ENCODE data around the gene COL9A1.

DNA sequence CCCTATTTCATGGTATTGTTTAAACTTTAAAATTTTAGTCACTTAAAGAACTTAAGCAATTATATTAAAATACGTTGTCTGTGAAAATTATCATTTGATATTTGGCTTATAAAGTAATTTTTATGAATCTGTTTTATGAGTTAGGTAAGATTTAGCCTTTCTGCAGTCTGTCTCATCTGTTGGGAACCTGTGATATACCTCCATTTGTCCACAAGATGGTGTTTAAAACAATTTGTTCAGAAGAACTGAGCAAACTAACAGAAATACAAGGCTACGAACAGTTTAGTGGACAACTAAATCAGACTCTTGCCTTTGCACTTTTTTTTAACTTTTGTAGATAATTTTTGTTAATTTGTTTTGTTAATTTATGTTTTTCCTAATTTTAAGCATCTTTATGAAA, 92.4 kb downstream of the COL9A1 start:
- TF ChIP-seq CTCF (IDR thresholded peaks at IDR 0.05): peak in 4 of 12 donors; percentile 12 to 20 (median 14)
- TF ChIP-seq POLR2A (IDR thresholded peaks at IDR 0.05): no peak
